NCI-H526 treated with DMSO at 0.1 percent for 48 hours (cell line): Measurements from ENCODE around the gene CD36.

Experiments used
- DNase-seq: peaks from one replicate; lab custom pipeline; 2025; lab: John Stamatoyannopoulos, UW

CD36 gene

GRCh38 chr7:80705130-80705781, 66.8 kb downstream of the CD36 start:
- no peak for DNase-seq

- DNase-seq = no peak
These were observed 68.9 kb downstream of the CD36 start for GRCh38 chr7:80707318-80707717.

- DNase-seq = no peak
These were observed 69.7 kb downstream of the CD36 start for GRCh38 chr7:80708123-80708522.

- DNase-seq = no peak
These were observed 73.1 kb downstream of the CD36 start for GRCh38 chr7:80711531-80711930.

- DNase-seq = no peak
These were observed 80.8 kb downstream of the CD36 start for GRCh38 chr7:80719261-80719660.

GRCh38 chr7:80720146-80720545, 81.7 kb downstream of the CD36 start:
- no peak for DNase-seq

GRCh38 chr7:80721883-80722615, 83.6 kb downstream of the CD36 start:
- no peak for DNase-seq

GRCh38 chr7:80722616-80723195, 84.3 kb downstream of the CD36 start:
- DNase-seq = no peak

- DNase-seq = no peak
These were observed 85.9 kb downstream of the CD36 start for GRCh38 chr7:80724249-80724871.

GRCh38 chr7:80725181-80725611, 86.8 kb downstream of the CD36 start:
- no peak for DNase-seq
